GM18502 (cell line): ENCODE results near the gene RPTOR.
A peak's percentile ranks its signal among the peaks of the same experiment; 100 is the strongest.
"Not testable (repeated sequence)": the region's sequence is repeated elsewhere in the genome, so short reads cannot be mapped to it uniquely, and the experiment has no call there.

Source experiments
- ATAC-seq: cut with Tn5 transposase; IDR thresholded peaks from one replicate; pipeline ENCODE4 v1.9.1; 2021; ENCODE audit warnings: mild to moderate bottlenecking; ENCODE audit not compliant: unreplicated experiment, poor library complexity

Gene RPTOR

DNA sequence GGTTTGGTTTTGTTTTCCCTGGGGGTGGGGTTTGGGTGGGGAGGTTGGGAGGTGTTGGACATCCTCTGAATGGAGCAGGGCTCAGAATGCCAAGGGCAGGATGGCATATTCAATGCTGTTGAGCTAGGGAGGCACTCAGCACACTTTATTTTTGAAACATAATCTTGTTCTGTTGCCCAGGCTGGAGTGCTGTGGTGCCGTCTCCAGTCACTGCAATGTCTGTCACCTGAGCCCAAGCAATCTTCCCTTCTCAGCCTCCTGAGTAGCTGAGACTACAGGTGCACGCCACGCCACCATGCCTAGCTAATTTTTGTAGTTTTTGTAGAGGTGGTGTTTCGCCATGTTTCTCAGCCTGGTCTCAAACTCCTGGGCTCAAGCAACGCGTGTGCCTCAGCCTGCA lies 186.1 kb downstream of the RPTOR start:
- no peak for ATAC-seq

DNA sequence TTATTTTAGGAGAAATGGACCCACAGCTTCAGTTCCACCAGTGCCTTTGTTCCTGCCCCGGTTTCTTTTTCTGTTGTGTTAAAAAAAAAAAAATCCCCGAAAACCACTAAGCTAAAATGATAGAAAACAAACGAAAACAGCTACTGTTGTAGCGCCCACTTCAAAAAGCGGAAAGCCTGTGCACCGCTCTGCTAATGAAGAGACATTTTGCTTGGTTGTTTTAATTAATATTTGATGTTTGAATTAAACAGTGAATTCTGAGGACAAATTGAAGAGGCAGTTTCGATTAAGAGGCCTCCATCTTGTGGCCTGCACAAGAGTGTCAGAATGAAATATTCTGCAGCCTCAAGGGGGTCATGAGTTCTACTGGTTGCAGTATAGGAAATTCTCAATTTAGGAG lies 186.7 kb downstream of the RPTOR start:
- no peak for ATAC-seq

DNA sequence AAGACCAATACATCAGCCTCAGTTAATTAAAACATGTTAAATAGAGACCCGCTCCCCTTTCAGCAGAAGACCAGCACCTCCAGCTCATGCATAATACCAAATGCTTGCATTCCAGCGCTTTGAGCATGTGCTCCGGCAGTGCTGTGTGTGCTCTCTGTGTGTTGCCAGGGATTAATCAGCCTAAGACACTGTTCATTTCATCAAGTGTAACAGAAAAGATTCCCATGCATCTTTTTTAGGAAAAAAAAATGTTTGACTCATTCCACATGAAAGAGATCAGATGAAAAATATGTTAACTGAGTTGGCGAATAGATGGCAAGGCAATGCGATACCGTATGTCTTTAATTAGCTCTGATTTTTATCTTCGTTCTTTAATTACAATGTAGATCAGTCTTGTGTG lies 187.6 kb downstream of the RPTOR start:
- no peak for ATAC-seq

DNA sequence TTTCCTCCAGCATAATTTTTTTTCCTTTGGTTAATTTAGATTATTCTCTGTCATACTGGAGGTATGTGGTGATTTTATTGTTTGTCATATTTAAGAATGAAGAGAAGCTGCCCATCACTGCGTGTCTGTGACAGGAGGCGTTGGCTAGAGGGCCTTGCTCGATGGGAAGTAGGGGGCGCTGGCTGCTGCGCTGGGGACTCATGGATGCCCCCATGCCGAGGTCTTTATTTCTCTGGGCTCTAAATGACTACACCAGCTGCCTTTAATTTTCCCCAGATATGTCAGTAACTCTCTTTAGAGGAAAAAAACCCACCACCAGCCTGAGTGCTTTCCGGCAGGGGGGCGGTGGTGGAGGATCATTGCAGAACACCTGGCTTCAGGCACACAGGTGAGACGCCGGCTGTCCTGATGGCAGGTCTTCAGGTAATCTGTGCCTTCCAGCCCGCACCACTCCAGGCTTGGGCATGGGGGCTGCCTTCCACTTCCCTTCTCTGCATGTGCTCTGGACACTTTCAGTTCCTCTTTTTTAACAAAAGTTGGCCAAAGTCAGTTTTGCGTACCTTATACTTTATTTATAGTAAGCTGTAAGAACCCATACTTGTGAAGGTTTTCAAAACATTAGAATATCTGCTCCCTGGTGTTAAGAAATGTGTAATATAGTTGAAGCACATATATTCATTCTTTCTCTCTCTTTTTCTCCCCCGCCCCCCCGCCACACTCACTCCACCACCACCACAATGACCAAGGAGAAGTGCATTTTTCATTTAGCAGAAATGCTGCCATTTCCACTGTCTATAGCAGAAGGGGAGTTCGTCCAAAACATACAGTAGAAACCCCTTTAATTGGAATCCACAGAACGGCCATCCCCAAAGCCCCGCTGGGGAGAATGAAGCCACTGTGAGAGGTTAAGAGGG lies 192.7 kb downstream of the RPTOR start:
- peak; percentile 80 for ATAC-seq

DNA sequence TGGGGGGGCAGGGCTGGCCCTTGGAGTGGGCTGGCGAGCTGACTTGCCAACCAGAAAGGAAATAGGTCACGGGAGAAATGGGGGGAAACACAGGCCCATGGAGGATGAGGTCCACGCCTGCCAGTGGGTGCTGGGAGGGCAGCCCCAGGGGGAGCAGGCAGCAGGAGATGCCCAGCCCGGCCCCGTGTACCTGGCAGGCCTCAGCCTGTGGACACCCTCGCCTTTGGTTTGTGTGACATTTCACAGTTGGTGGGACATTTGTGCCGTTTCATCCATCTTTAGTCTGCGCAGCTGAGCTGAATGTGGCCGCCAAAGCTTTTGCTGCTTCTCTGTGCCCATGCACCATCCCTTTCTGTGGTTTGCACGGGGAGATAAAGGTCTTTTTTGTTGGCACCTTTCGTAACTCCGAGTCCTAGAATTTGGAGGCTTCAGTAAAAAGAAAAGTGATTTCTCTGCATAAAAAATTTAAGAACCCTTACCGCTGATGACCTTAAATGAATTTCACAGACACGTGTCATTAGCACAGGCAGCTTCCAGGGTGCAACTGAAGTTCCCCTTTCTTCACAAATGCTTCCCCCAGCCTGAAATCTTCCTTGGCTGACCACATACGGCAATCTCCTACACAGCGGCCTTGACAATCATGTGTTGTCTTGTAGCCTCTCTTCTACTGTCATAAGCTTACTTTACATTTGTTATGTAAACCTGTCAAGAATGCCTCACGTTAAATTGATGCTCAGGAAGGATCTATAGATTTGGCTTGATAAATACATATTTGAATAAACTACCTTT lies 193.6 kb downstream of the RPTOR start:
- ATAC-seq = peak; percentile 21

DNA sequence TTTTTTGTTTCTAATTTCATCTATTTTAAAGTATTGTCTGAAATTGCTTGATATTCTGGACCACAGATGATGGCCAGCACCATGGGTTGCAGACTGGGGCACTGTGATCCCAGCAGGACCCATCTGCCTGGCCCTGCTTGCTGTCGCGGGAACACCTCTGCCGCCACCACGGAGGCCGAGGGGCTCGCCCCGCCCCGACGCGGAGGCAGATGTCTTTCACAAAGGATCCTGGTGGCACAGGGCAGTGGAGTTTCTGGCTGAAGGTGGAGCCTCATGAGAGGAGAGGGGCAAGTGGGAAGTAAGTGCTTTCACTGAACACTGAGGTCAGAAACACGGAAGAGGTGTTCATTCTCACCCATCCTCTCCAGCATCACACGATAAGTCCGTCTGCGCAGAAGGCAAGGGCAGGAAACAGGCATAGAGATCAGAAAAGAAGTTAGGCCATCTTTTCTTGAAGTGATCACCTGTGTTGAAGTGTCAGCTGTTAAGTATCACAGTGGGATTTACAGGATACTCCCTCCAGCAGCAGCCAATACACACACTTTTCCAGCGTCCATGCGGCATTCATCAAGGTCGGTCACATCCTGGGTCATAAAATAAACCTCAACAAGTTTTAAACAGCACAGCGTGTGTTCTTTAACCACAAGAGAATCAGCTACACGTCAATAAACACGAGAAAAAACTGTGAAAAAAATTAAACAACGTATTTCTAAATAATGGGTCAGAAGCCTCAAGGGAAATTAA lies 194.5 kb downstream of the RPTOR start:
- ATAC-seq = no peak

DNA sequence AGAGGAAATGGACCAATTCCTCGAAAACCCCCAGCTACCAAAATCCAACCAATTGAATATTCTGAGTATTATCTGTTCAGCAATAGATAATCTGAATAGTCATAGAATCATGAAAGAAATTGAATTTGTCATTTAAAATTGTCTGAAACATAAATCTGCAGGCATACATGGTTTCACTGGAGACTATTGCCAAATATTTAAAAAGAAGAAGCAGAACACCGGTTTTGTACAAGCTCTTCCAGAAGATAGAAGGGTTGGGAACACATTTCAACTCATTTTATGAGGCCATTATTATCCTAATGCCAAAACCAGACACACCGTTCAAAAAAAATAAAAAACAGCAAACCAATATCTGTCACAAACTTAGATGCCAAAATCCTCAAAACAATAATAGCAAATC lies 195.5 kb downstream of the RPTOR start:
- no peak for ATAC-seq

DNA sequence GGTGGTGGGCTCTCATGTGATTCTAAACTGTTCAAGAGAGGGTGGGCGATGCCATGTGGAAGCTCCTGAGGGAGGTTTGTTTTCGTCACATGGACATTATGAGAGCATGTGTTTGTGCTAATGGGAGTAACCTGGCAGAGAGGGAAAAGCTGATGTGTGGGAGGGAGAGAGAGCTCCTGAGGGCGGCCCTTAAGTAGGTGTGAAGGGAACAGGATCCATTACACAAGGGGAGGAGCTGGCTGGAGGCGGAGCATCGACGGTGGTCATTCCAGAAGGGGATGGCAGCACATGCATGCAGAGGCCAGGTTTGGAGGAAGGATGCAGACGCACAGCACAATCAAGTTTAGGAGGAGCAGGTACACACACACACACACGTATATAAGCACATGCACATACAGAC lies 197.5 kb downstream of the RPTOR start:
- no peak for ATAC-seq

DNA sequence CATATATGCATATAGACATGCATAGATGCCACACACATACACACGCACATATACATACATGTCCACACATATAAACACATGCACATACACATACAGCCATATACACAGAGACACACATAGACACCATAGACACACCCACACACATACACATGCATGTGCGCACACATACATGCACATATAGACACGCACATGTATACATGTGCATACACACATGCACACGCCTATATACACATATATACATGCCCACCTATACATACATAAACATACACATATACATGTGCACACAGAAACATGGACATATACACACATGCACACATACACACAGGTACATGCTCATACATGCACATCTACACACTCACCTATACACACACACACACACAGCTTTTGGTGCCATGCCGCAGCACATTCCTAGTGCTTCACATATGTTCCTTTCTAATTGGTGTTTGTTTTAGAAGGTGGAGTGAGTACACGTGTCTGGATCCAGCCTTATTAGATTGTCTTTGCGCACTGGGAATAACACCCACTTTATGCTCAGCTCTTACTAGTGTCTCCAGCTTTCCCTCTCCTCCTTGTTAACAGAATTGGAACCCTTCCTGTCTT lies 198.0 kb downstream of the RPTOR start:
- ATAC-seq = no peak

DNA sequence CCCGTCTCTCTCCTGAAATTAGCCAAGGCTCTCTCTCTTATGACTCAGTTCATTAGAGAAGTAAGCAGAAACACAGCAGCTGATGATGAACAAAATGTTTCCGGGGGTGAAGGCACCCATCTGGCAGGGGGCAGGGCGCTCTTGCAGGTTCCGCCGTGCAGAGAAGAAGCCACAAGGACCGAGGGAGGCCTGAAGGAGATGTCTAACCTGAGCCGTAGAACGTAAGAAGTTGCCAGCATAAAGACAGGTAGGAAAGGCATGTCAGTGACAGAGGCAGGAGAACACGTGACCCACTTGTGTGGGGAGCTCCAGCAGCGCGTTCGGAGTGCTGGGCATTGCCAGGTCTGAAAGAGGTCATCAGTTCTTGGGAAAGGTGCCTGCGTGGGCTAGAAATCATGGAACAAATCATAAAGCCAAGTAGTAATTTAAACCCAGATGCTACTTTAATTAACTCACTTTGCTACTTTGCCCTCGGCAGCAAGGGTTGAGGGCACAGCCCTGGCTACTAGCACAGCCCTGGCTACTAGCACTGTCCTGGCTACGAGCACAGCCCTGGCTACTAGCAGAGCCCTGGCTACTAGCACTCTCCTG lies 198.6 kb downstream of the RPTOR start:
- no peak for ATAC-seq

DNA sequence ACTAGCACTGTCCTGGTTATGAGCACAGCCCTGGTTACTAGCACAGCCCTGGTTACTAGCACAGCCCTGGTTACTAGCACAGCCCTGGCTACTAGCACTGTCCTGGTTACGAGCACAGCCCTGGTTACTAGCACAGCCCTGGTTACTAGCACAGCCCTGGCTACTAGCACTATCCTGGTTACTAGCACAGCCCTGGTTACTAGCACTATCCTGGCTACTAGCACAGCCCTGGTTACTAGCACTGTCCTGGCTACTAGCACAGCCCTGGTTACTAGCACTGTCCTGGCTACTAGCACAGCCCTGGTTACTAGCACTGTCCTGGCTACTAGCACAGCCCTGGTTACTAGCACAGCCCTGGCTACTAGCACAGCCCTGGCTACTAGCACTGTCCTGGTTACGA lies 199.3 kb downstream of the RPTOR start:
- ATAC-seq = not testable (repeated sequence)

DNA sequence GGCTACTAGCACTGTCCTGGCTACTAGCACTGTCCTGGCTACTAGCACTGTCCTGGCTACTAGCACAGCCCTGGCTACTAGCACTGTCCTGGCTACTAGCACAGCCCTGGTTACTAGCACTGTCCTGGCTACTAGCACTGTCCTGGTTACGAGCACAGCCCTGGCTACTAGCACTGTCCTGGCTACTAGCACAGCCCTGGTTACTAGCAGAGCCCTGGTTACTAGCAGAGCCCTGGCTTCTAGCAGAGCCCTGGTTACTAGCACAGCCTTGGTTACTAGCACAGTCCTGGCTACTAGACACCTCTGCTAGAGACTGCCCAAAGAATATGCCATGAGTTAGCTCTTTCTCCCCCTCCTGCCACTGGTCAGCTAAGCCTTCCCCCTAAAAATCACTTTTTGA lies 200.1 kb downstream of the RPTOR start:
- not testable (repeated sequence) for ATAC-seq

DNA sequence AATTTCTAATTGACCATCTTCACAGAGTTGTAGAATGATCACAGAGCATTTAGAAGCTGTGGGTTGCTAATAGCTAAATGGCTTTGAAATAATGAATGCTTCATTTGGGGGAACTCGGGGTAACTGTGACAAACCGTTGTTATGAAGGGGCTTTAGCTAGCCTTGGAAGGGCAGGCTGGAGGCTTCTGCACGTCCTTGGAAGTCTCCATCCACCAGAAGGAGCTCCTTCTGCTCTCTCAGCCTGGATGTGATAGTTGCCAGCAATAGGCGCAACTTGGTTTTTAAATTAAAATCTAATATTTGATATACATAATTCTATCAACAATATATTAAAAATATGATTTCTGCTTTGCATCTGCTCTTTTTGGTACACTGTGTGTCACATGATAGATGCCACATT lies 200.5 kb downstream of the RPTOR start:
- ATAC-seq = no peak

DNA sequence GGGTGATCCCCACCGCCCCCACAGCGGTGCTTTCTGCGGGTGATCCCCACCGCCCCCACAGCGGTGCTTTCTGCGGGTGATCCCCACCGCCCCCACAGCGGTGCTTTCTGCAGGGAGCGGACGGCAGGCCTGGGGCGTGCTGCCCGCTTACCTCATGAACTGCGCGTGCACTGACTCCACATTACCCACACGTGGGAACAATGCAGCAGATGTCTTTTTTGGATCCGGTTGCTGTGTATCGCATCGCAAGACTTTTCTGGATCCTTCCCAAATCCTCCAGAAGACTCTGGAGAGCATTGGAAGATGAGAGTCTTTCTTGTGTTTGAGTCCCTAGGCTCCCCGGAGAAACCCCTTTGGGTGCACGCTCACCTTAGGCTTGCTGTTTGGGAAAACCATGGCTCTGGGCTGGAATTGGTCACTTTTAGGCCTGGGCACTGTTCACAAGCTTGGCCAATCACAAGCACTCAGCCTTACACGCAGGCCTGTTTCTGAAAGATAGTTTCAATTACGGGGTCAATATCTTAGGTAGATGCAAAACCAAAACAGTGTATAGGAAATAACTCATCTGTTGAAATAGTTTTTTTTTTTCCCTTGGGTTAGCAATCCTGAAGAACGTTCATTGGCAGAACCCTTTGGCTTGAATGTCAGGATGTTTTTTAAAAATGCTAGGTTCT lies 201.8 kb downstream of the RPTOR start:
- no peak for ATAC-seq

DNA sequence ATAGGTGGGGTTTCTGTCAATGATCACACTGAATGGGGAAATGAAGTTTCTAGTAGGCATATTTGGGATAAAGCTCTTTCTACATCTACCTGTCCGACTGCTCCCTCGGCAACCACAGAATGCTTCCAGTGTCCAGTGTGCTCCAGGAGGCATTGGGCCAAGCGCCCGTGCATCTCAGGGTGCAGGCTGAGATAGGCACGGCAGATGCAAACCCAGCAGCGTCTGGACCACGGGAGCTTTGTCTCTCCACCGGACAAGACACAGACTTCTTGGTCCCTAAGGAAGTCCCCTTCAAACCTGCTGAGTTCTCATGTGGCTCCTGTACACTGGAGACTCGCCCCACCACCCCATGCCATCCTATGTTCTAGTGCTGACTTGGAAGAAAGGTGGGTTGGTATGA lies 202.8 kb downstream of the RPTOR start:
- no peak for ATAC-seq

DNA sequence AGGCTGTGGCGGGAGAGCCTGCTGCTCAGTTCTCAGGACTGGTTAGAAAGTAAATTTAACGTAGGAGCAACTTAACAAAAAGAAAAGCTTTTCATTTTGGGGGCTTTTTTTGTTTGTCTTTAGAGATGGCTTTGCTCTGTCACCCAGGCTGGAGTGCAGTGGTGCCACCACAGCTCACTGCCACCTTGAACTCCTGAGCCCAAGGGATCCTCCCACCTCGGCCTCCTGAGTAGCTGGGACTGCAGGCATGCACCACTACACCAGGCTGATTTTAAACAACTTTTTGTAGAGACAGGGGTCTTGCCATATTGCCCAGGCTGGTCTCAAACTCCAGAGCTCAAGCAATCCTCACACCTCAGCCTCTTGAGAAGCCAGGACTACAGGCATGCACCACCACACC lies 205.0 kb downstream of the RPTOR start:
- ATAC-seq = no peak

DNA sequence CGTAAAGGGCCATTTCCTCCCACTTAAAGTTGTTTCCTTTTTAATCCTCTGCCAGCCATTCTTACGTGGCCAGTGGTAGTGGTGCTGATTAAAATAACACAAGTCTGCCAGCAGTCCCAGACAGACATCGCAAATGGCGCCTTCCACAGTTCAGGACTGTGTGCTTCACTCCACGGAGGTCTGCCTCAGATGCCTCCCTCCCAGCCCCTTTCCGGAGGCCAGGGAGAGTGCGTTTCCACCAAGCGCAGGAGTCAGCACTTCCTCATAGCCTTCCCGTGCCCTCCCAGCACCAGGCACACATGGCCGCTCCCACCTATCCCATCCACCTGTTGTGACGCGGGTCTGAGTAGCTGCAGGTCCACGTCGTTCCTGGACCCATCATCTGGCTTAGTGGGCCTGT lies 205.6 kb downstream of the RPTOR start:
- no peak for ATAC-seq

DNA sequence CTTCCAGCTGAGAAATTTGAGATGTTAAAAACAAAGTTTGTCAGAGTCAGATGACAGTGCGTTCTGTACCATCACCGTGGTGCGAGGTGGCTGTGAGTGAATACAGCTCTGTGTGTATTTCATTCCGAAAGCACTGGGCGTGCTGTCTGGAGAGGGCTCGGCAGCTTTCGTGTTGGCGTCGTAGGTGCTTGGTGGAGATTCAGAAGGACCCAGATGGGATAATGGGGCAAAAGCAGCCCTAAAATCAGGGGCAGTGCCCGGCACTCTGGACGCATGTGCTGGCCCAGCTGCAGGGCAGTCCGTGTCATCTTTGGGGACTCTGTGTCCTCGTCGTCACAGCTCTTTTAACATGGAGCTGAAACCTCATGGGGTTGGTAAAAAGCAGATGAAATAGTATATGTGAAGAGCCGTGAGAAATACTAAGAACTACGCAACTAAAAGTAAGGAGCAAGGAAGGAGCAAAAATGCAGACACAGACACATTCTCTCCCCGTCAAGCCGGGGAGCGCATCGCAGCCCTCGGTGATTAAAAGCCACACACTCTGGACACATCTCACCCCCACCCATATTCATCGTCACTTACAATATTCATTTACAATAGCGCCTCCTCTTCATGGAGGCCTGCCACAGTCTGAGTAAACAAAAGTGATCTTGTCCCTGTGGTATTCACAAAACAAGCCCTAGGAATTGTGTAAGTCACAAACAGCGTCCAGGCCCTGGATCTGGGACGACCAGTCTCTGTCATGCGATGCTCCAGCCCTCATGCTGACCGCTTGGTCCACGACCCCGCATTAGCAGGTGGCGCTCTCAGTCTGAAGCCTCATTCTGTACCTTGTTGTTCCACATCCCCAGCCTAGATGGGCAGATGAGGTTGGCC lies 206.7 kb downstream of the RPTOR start:
- ATAC-seq = no peak
